GM23338 (cell line): ENCODE data around the gene CYFIP1. TPM values are rescaled to one million over a fixed set of nuclear protein-coding genes. Genes with fewer than 3 reads are reported as not detected.

Source experiments
- ATAC-seq: fragments of 200-7000 bp; cut with Tn5 transposase; 3 replicates; pipeline ENCODE4 v1.9.1; 2020
- DNase-seq: peaks from one replicate; pipeline ENCODE4 v3.0.0-alpha.2; 2015; ENCODE audit warnings: low spot score
- H2AFZ ChIP-seq: fragments of 200-600 bp; sonication (generic); 2 replicates; pipeline ENCODE4 v1.8.0; 2016; ENCODE audit warnings: antibody characterized with exemption, mild to moderate bottlenecking, moderate library complexity
- H3F3A ChIP-seq: fragments of 200-600 bp; sonication (generic); replicated peaks from 2 replicates; pipeline ENCODE4 v1.8.0; 2017; ENCODE audit warnings: antibody characterized with exemption, mixed run types, low read depth
- H3K27ac ChIP-seq: fragments of 200-600 bp; sonication (generic); 2 replicates; pipeline ENCODE4 v1.6.1; 2016; ENCODE audit warnings: low read depth
- H3K27me3 ChIP-seq: fragments of 200-600 bp; sonication (generic); 2 replicates; pipeline ENCODE4 v1.8.0; 2016; ENCODE audit warnings: mild to moderate bottlenecking, mixed run types, moderate library complexity; ENCODE audit not compliant: insufficient read depth
- H3K36me3 ChIP-seq: fragments of 200-600 bp; sonication (generic); 2 replicates; pipeline ENCODE4 v1.8.0; 2016; ENCODE audit warnings: mild to moderate bottlenecking; ENCODE audit not compliant: insufficient read depth
- H3K4me1 ChIP-seq: fragments of 200-600 bp; sonication (generic); 2 replicates; pipeline ENCODE4 v1.8.0; 2016; ENCODE audit warnings: mild to moderate bottlenecking, moderate library complexity; ENCODE audit not compliant: insufficient read depth
- H3K4me2 ChIP-seq: fragments of 200-600 bp; sonication (generic); 2 replicates; pipeline ENCODE4 v1.7.1; 2017; ENCODE audit warnings: mixed run types
- H3K4me3 ChIP-seq: fragments of 200-600 bp; sonication (generic); 2 replicates; pipeline ENCODE4 v1.6.1; 2016; ENCODE audit warnings: mixed run types
- H3K79me2 ChIP-seq: fragments of 200-600 bp; sonication (generic); replicated peaks from 2 replicates; pipeline ENCODE4 v1.8.0; 2017; ENCODE audit warnings: mild to moderate bottlenecking; ENCODE audit not compliant: insufficient read depth
- H3K9me2 ChIP-seq: fragments of 200-600 bp; sonication (generic); 2 replicates; pipeline ENCODE4 v1.8.0; 2017; ENCODE audit not compliant: insufficient read depth
- H4K20me1 ChIP-seq: fragments of 200-600 bp; sonication (generic); replicated peaks from 2 replicates; pipeline ENCODE4 v1.8.0; 2017; ENCODE audit warnings: mild to moderate bottlenecking; ENCODE audit not compliant: insufficient read depth
- H3K27ac Mint-ChIP-seq: 2 replicates; pipeline ENCODE4 v1.8.0; 2020; ENCODE audit warnings: inconsistent platforms, mild to moderate bottlenecking, moderate library complexity, mixed read lengths
- H3K27me3 Mint-ChIP-seq: 3 replicates; pipeline ENCODE4 v1.8.0; 2022; ENCODE audit warnings: low read depth, mild to moderate bottlenecking, moderate library complexity, mixed read lengths, inconsistent platforms; ENCODE audit not compliant: insufficient read depth, poor library complexity
- H3K36me3 Mint-ChIP-seq: 3 replicates; pipeline ENCODE4 v1.8.0; 2021; ENCODE audit warnings: low read depth, mild to moderate bottlenecking, inconsistent platforms, moderate library complexity, mixed read lengths
- H3K4me1 Mint-ChIP-seq: 3 replicates; pipeline ENCODE4 v1.8.0; 2020; ENCODE audit warnings: mild to moderate bottlenecking, inconsistent platforms, mixed read lengths
- H3K4me3 Mint-ChIP-seq: 3 replicates; pipeline ENCODE4 v1.8.0; 2021; ENCODE audit warnings: moderate library complexity, mild to moderate bottlenecking, inconsistent platforms, mixed read lengths
- H3K9me3 Mint-ChIP-seq: 3 replicates; pipeline ENCODE4 v1.8.0; 2020; ENCODE audit warnings: moderate library complexity, mild to moderate bottlenecking, inconsistent platforms, mixed read lengths
- STAT1 ChIP-seq: IDR thresholded peaks from one replicate; pipeline ENCODE4 v1.6.1; 2016; ENCODE audit warnings: antibody characterized with exemption; ENCODE audit not compliant: unreplicated experiment
- ZNF462 ChIP-seq: fragments of 250-450 bp; sonication (Bioruptor Pico); IDR thresholded peaks from 2 replicates; pipeline ENCODE4 v1.5.0; 2020; ENCODE audit warnings: mild to moderate bottlenecking, moderate library complexity
- polyA plus RNA-seq: library from polyadenylated mRNA; unstranded; fragments of >200 nt; fragmentation: Nextera tagmentation; extraction: Ambion mirVana; gene quantifications from 2 replicates; pipeline ENCODE4 v1.2.1, GENCODE V29; 2016
- total RNA-seq: library from RNA; depleted of rRNA; stranded (reverse); fragments of >200 nt; shearing (Covaris generic); gene quantifications from 2 replicates; pipeline ENCODE4 v1.2.3, GENCODE V29; 2014
- TF ChIP-seq, protein P1 (sequence below), 2 experiments: fragments of 200-600 bp in 1 of 2; sonication (generic) in 1 of 2; conservative IDR thresholded peaks; 2 replicates each; pipeline versions ENCODE4 v1.5.1 to v1.6.1; 2016 to 2017; ENCODE audit warnings: antibody characterized with exemption in 2 of 2, low read depth in 2 of 2, mild to moderate bottlenecking in 2 of 2, moderate library complexity in 1 of 2
- TF ChIP-seq, protein P2 (sequence below): IDR thresholded peaks from one replicate; pipeline ENCODE4 v1.6.1; 2018; ENCODE audit warnings: antibody characterized with exemption; ENCODE audit not compliant: unreplicated experiment

CYFIP1 gene
- total and polyA plus RNA-seq, 2 experiments from 2014 or later, result 20.0 to 73.9 TPM

DNA sequence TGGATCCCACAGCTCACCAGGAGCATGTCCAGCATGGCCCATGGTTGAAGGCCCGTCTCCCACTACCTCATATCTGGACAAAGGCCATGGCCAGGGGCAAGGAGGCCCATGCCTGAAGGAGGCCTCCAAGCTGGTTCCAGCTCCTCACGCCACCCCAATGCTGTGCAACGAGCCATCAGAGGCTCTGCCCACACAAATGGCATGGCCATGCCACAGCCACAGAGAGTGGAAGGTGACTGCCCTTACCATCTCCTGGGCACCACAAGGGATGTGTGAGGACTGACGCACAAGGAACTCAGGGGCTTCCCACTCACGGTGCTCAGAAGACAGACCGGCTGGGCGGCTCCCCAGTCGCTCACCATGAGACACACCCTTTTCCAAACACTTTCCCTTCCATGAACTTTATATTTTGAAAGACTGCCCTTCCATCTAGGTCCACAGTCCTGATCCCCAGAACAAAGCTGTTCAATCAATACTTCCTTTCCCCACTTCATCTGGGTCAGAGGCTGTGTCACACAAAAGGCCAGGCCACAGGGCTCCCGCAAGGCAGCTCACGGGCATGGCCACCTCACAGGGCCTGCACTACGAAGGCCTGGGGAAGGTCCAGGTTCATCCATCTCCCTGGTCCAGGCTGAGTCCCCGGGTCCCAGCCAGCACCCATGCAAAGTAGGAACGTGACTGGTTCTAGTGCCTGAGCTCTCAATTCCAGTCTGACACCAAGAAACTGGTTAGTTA, 66.4 kb downstream of the CYFIP1 start (continued):
- TF ChIP-seq, protein P1, sequence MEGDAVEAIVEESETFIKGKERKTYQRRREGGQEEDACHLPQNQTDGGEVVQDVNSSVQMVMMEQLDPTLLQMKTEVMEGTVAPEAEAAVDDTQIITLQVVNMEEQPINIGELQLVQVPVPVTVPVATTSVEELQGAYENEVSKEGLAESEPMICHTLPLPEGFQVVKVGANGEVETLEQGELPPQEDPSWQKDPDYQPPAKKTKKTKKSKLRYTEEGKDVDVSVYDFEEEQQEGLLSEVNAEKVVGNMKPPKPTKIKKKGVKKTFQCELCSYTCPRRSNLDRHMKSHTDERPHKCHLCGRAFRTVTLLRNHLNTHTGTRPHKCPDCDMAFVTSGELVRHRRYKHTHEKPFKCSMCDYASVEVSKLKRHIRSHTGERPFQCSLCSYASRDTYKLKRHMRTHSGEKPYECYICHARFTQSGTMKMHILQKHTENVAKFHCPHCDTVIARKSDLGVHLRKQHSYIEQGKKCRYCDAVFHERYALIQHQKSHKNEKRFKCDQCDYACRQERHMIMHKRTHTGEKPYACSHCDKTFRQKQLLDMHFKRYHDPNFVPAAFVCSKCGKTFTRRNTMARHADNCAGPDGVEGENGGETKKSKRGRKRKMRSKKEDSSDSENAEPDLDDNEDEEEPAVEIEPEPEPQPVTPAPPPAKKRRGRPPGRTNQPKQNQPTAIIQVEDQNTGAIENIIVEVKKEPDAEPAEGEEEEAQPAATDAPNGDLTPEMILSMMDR (conservative IDR thresholded peaks at IDR 0.05; ENCODE audit: low read depth in 2 of 2), result no peak
- TF ChIP-seq ZNF462 (CRISPR knock-in tag), result no peak

DNA sequence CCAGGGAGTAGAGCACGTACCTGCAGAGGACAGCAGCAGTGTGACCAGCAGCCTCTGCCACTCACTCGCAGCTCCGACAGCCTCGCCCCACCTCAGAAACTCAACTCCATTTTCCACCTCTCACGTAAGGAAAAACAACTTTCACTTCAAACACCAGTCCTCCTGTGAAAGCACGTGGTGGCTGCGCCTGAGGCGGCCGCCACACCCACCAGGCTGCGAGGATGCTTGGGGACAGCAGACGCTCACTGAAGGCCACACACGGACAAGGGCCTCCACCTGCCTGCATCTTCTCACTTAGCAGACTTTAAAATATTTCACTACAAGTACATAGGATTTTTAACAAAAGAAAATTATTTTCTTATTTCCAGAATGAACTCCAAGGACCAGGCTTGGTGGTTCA, 67.9 kb downstream of the CYFIP1 start:
- H3K4me1 Mint-ChIP-seq, result no peaks in the 10 kb centered on the region; the same call in 2 of the 3 replicates
- Histone ChIP-seq H2AFZ (no peak overlapping the region), H3K27ac (no peak overlapping the region), H3K4me2 (no peak overlapping the region), H3K4me3 (no peak overlapping the region), H3K27me3 (no peaks in the 10 kb centered on the region), H3K9me2 (no peaks in the 10 kb centered on the region), H3K4me1 (no peaks in the 10 kb centered on the region), H3F3A (no peaks in the 10 kb centered on the region), H4K20me1 (no peaks in the 10 kb centered on the region; the same call in 1 of the 2 replicates), H3K79me2 (no peaks in the 10 kb centered on the region), H3K36me3 (0 out of 2 replicates have a peak, but pooled peaks cover 5% of the 10 kb centered on the region)
- peaks cover 1% of the 10 kb centered on the region for H3K27me3 Mint-ChIP-seq
- no peak for TF ChIP-seq STAT1
- TF ChIP-seq, protein P1 (conservative IDR thresholded peaks at IDR 0.05; ENCODE audit: low read depth in 2 of 2), result no peak
- TF ChIP-seq, protein P2, sequence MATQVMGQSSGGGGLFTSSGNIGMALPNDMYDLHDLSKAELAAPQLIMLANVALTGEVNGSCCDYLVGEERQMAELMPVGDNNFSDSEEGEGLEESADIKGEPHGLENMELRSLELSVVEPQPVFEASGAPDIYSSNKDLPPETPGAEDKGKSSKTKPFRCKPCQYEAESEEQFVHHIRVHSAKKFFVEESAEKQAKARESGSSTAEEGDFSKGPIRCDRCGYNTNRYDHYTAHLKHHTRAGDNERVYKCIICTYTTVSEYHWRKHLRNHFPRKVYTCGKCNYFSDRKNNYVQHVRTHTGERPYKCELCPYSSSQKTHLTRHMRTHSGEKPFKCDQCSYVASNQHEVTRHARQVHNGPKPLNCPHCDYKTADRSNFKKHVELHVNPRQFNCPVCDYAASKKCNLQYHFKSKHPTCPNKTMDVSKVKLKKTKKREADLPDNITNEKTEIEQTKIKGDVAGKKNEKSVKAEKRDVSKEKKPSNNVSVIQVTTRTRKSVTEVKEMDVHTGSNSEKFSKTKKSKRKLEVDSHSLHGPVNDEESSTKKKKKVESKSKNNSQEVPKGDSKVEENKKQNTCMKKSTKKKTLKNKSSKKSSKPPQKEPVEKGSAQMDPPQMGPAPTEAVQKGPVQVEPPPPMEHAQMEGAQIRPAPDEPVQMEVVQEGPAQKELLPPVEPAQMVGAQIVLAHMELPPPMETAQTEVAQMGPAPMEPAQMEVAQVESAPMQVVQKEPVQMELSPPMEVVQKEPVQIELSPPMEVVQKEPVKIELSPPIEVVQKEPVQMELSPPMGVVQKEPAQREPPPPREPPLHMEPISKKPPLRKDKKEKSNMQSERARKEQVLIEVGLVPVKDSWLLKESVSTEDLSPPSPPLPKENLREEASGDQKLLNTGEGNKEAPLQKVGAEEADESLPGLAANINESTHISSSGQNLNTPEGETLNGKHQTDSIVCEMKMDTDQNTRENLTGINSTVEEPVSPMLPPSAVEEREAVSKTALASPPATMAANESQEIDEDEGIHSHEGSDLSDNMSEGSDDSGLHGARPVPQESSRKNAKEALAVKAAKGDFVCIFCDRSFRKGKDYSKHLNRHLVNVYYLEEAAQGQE, result no peak
- DNase-seq, result no peak
- H3K9me3 Mint-ChIP-seq, result no peaks in the 10 kb centered on the region
- no peak overlapping the region for H3K27ac Mint-ChIP-seq
- H3K36me3 Mint-ChIP-seq, result peaks cover 53% of the 10 kb centered on the region
- ATAC-seq, result no peak
- no peak overlapping the region for H3K4me3 Mint-ChIP-seq
